NCI-H1436 (cell line): ENCODE results near the gene PPCDC.

Source experiments
- DNase-seq: peaks from one replicate; lab custom pipeline; 2025; lab: John Stamatoyannopoulos, UW

PPCDC gene

DNA sequence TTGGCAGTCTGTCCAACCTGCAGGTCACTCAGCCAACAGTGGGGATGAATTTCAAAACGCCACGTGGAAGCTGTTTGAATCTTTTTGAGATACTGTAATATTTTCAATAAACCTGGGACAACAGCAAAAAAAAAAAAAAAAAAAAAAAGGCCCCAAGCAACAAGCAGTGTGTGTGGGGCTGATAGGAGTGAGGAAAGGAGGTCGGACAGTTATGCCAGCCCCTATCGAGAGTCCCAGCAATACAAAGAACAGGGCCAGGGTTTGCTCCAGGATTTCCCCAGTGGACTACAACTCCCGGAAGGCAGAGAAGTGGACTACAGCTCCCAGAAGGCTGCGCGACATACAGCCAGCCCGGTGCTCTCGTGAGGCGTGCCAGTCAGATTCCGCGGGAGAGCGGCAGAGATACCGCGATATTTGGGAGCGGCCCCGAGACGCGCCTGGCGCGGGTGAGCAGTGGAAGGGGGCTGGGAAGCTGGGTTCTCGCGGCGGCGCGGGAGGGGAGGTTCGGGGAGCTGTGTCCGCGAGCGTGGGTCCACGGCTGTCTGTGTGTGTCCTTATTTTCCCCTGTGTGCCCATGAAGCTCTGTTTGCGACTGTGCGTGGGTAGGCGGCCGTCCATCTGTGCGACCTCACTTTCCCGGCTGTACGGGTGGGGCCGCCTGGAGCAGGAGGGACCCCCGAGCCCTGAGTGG lies at the start of gene PPCDC:
Gene PPCDC, plus strand, starts transcription at position 410 of the 691 bp plus-strand sequence. CDS start 4,729 bp downstream, outside the sequence.
- peak; percentile 95 for DNase-seq

DNA sequence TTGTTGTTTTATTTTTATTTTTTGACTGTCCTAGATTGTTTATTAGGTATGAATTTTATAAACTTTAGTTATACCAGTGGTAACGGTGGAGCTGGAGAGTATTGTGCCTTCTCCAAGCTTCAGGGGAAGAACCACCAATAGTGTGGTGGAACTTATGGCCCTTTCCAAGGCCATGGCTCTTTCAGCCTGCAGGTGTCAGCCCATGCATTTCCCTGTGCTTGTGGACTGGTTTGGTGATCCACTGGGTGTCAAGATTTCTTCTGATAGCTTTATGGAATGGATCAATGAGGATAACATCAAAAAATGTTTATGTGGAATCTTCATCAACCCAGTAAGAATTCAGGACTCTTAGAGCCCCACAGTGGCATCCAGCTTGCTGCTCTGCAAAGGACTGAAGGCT lies 47.2 kb upstream of the PPCDC start:
- no peak for DNase-seq

DNA sequence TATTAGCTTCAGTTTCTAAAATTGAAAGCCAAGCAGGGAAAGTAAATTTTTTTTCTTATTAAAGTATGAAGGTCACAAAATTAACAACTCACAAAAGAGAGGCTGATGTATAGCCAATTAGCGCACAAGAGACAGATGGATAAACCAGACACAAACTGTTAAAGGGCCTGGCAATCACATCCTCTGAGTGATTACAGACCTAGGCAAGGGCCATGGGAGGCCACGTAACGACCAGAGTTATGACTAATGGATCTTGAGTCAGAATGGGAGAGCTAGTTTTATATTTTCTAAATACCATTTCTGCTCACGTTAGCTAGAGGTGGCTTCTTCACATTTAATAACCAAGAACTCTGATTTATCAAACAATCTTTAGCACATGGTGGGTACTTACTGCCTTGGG lies 45.8 kb upstream of the PPCDC start:
- no peak for DNase-seq

DNA sequence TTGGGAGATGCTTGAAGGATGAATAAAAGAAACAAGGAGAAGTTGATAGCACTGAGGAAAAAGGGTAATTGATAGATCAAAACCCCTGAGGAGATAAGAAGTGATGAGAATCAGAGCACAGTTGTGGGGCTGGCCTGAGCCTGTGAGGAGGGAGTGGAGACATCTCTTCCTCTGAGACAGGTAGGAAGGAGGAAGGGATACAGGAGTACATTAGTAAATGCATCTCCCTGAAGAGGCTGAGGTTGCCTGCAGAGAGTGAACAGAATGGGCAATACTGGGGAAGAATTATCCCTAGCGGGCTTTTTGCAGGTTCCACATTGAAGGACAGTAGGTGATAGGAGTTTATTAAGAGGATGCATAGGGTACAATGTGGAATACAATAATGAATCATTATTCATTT lies 45.3 kb upstream of the PPCDC start:
- no peak for DNase-seq

GRCh38 chr15:74978503-74978902 lies 44.9 kb upstream of the PPCDC start:
- DNase-seq: no peak

DNA sequence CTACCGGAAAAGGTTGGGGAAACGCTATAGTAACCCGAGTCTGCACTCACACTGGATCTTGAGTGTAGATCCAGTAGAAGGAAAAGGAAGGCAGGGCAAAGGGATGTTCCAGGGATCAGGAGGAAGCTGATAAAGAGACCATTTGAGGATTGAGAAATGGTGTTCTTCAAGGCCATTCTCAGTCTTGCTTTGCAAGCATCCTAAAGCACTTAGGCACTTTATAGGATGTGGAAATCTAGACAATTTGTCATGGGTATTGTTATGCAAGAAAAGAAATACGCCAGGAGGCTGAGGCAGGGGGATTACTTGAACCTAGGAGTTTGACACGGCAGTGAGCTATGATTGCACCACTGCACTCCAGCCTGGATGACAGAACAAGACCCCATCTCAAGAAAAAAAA lies 41.2 kb upstream of the PPCDC start:
- no peak for DNase-seq

GRCh38 chr15:74983725-74984231 lies 39.6 kb upstream of the PPCDC start:
- no peak for DNase-seq

- peak; percentile 50 for DNase-seq
Observed at GRCh38 chr15:74988007-74988800, 35.2 kb upstream of the PPCDC start.

DNA sequence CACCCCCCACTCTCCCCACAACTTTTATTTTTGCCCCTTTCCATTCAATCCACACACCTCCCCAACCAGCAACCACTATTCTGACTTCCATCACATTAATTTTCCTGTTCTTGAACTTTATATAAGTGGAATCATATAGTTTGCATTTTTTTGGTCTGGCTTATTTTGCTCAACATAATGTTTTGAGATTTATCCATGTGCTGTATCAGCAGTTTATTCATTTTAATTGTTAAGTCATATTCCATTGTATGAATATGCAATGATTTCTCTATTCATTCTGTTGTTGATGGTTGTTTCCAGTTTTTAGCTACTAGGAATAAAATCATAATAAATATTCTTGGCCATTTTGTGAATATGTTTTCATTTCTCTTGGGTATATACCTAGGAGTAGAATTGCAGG lies 33.9 kb upstream of the PPCDC start:
- no peak for DNase-seq

DNA sequence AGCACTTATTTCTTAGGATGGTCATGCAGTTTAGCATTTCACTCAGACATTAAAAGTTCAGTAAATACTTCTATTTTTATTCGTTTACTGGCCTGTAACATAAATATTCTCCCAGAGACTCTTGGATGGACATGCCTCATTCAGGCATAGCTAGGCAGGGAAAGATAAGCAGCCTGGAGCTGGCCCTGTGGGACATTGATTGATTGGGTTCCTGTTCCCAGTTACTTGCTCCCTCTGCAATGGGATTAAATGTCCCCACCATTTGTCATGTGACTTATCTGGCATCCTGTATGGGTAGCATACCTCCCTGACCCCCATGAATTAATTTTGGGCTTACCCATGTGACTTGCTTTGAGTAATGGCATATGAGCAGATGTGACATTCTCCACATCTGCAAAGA lies 30.8 kb upstream of the PPCDC start:
- no peak for DNase-seq

DNA sequence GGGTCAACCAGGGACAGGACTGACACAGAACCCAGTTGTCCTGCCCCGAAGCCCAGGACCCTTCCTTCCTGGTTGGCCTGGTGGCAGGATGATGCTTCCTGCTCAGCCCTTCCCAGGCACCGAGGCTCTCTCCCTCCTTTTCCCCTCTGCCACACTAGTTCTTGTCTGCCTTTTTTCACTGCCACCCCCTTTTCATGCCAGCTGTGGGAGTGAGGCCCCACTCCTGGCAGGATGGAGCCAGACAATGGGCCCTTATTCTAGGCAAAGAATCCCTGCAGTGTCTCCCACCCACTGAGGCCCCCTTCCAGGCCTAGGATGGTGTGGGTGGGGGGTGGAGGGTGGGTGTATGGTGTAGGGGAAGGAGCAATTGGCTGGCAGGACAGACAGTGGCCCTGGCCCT lies 29.2 kb upstream of the PPCDC start:
- no peak for DNase-seq

- no peak for DNase-seq
Observed at GRCh38 chr15:74994685-74995084, 28.7 kb upstream of the PPCDC start.

DNA sequence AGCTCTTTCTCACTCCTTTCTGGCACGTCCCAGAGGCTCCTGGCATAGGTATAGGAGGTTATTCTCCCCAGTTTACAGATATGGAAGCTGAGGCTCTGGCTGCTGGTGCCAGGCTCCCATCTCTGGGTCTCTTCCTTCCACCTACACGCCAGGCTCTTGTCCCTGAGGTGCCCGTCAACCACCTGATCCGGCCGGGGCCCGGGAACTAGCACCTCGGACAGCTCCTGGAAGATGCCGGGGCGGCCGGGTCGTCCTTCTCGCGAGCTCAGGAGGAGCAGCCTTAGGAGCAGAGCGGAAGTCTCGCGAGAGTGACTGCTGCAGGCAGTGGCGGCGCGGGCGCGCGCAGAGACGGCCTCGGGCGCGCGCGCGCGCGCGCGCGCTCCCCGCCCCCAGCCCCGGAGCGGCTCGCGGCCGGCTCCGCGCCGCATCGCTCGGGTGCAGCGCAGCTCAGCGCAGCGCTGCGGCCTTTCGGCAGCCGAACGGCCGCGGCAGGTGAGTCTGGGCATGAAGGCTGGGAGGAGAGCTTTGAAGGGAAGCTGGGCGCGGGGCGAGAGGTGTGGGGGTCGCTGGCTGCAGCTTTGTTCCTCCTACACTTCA lies 28.1 kb upstream of the PPCDC start, which contains the start of gene SCAMP5:
Gene SCAMP5, plus strand, starts transcription at position 382 of the 597 bp plus-strand sequence. CDS start 16,277 bp downstream, outside the sequence.
- peak; percentile 97 for DNase-seq

- DNase-seq: peak; percentile 62
Observed at GRCh38 chr15:74995779-74996765, 27.3 kb upstream of the PPCDC start.

DNA sequence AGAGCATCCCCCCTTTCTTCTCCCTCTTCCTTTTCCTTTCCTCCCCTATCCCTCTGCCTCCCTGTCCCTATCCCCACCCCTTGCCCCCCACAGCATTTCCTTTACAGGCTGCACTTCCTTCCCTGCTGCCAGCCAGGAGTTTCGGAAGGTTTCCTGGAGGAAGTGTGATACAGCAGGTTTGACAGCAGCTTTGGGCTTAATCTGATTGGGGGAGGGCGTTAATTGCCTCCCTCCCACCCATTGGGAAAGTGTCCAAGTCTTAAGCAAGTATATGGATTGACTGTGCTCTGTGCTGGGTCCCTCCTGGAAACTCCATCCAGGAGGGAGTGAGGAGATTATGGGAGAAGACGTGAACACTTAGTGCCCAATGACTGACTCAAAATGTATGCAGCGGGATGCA lies 26.2 kb upstream of the PPCDC start:
- no peak for DNase-seq

DNA sequence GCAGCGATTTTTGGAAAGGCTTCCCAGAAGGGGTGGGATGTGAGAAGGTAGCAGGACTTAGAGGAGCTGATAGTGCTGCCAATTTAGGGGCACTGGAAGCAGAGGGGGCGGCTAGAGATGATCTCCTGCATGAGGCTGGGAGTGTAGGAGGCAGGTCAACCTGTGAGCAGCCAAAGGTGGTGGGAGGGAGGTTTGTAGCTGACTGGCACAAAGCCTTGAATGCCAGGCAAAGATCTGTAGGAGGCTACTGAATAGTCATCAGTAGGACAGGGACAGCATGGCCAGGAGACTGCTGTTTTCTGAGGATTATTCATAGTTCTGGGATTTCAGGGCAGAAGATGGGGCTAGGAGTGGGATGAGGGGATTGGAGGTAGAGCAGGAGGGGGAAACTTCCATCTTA lies 25.8 kb upstream of the PPCDC start:
- DNase-seq: no peak

DNA sequence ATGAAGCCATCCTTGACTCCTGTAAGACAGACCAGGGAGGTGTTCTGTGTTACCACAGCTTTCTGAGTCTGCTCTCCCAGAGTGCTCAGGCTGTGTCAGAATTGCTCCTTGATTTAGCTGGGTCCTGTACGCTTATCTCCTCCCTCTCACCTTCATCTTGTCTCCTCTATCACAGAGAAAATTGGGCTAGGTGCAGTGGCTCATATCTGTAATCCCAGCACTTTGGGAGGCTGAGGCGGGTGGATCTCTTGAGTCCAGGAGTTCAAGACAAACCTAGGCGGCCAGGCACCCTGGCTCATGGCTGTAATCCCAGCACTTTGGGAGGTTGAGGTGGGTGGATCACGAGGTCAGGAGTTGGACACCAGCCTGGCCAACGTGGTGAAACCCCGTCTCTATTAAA lies 22.1 kb upstream of the PPCDC start:
- no peak for DNase-seq

GRCh38 chr15:75002398-75002797 lies 21.0 kb upstream of the PPCDC start:
- DNase-seq: no peak

DNA sequence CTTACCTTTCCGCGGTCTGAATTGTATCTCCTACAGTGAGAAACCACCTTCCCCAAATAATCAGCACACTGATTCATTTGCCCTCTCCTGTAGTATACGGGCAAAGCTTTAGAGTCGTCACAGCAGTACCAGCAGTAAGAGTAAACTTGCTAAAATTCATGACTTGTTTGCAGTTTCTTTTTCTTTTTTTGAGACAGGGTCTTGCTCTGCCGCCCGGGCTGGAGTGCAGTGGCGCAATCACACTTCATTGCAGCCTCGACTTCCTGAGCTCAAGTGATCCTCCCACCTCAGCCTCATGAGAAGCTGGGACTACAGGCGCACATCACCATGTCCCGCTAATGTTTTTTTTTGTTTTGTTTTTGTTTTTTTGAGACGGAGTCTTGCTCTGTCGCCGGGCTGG lies 16.2 kb upstream of the PPCDC start:
- no peak for DNase-seq

- no peak for DNase-seq
Observed at GRCh38 chr15:75008221-75008625, 15.2 kb upstream of the PPCDC start.

- DNase-seq: no peak
Observed at GRCh38 chr15:75008629-75009326, 14.6 kb upstream of the PPCDC start.
